Measurements from ENCODE around the gene WFDC8. TPM values are rescaled to one million over a fixed set of nuclear protein-coding genes. Genes with fewer than 3 reads are reported as not detected.

WFDC8 gene
- total and polyA plus RNA-seq, 2 of the 13 experiments (the other 11 are each of a cell fraction or from before 2014, with no cell fraction given), result not detected

GRCh38 chr20:45550765-45551164 lies 28.3 kb downstream of the WFDC8 start:
- Histone ChIP-seq H3K9me3 (ENCODE audit: low read length) (no peaks in the 10 kb centered on the region), H3K4me3 (replicated peaks in 1 of 3; ENCODE audit: insufficient read depth in 1 of 3, low read depth in 2 of 3, low read length in 3 of 3) (no peak overlapping the region), H3K36me3 (replicated peaks in 1 of 2; ENCODE audit: control insufficient read depth in 1 of 2, insufficient read depth in 2 of 2, low read length in 2 of 2) (no peaks in the 10 kb centered on the region), H3K27ac (ENCODE audit: extremely low read length, insufficient read depth, low read length) (no peak overlapping the region), H3K4me2 (ENCODE audit: low read depth, low read length) (no peak overlapping the region), H4K20me1 (ENCODE audit: insufficient read depth, low read length) (no peaks in the 10 kb centered on the region), H2AFZ (ENCODE audit: low read length) (no peak overlapping the region), H3K27me3 (ENCODE audit: control insufficient read depth in 1 of 2, insufficient read depth in 2 of 2, low read length in 2 of 2) (peaks cover 2 to 19% of the 10 kb centered on the region in 2 experiments; a peak in 3 of 5 replicates), H3K4me1 (ENCODE audit: insufficient read depth, low read length) (no peaks in the 10 kb centered on the region), H3K79me2 (ENCODE audit: insufficient read depth, low read length) (no peaks in the 10 kb centered on the region), H3K9ac (ENCODE audit: insufficient read depth, low read depth, low read length) (no peak overlapping the region)
- ATAC-seq (no peak), FAIRE-seq (no peak), DNase-seq (ENCODE audit: low spot score) (no peak)
- intact Hi-C loops (cut with micrococcal nuclease; ENCODE audit: unreplicated experiment) (no loop called here), in situ Hi-C loops (cut with HindIII; ENCODE audit: extremely low pct_ligation_motif_present, low pct_unique_long_range_greater_than_20kb) (no loop called here)
- no peak for TF ChIP-seq PHF5A (CRISPR knock-in tag; IDR thresholded peaks at IDR 0.05; ENCODE audit: low read depth, unreplicated experiment)
- no peak for TF ChIP-seq ZXDC (CRISPR knock-in tag; IDR thresholded peaks at IDR 0.05)
- no peak for TF ChIP-seq MTERF4 (CRISPR knock-in tag; IDR thresholded peaks at IDR 0.05)
- TF ChIP-seq ZNF383 (CRISPR knock-in tag; IDR thresholded peaks at IDR 0.05; ENCODE audit: borderline replicate concordance), result no peak
- no peak for TF ChIP-seq RXRA (CRISPR knock-in tag; IDR thresholded peaks at IDR 0.05)
- no peak for TF ChIP-seq ZNF280B (CRISPR knock-in tag; IDR thresholded peaks at IDR 0.05; ENCODE audit: borderline replicate concordance)
- TF ChIP-seq DMTF1 (CRISPR knock-in tag; IDR thresholded peaks at IDR 0.05), result no peak
- no peak for TF ChIP-seq ZNF317 (CRISPR knock-in tag; IDR thresholded peaks at IDR 0.05)
- TF ChIP-seq ZNF484 (CRISPR knock-in tag; IDR thresholded peaks at IDR 0.05; ENCODE audit: borderline replicate concordance, low read depth), result no peak
- TF ChIP-seq MEIS2 (CRISPR knock-in tag; IDR thresholded peaks at IDR 0.05), result no peak
- no peak for TF ChIP-seq SNAI1 (CRISPR knock-in tag; IDR thresholded peaks at IDR 0.05; ENCODE audit: borderline replicate concordance)
- TF ChIP-seq MAFF (IDR thresholded peaks at IDR 0.05; ENCODE audit: low read depth, low read length), result peak; percentile 75
- peak; percentile 77 to 85 for TF ChIP-seq MAFK (conservative IDR thresholded peaks at IDR 0.05 in 1 of 2, IDR thresholded peaks at IDR 0.05 in 1 of 2; ENCODE audit: low read length in 2 of 2)
- ChIA-PET CTCF (ENCODE audit: low intra/inter-chr PET ratio, low total read pairs) (no interaction called here), POLR2A (no interaction called here)
- BruUV-seq (replicated peaks), result no TSS peak
